Measurements from ENCODE around the gene RDH8.
"Not testable (repeated sequence)": the region's sequence is repeated elsewhere in the genome, so short reads cannot be mapped to it uniquely, and the experiment has no call there.

The RDH8 gene

GRCh38 chr19:10006335-10006708, 7.0 kb upstream of the RDH8 start:
- DNase-seq, result no peak

DNA sequence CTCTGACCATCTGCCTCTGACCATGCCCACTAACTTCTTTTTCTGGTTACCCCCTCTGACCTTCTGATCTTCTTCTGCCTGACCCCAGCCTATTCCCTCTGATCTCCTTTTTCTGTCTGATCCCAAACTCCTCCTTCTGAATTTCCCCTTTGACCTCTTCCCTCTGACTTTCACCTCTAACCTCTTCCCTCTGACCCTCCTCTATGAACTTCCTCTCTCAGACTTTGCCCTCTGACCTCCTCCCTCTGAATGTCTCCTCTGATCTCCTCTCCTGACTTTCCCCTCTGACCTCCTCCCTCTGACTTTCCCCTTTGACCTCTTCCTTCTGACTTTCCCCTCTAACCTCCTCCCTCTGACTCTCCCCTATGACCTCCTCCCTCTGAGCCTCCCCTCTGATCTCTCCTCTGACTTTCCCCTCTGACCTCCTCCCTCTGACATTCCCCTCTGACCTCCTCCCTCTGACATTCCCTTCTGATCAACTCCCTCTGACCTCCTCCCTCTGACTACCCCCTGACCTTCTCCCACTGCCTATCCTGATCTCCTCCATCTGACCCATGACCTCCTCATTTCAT, 6.4 kb upstream of the RDH8 start:
- DNase-seq, result no peak

GRCh38 chr19:10007371-10008183, 5.7 kb upstream of the RDH8 start:
- DNase-seq, result no peak

GRCh38 chr19:10008184-10008765, 5.0 kb upstream of the RDH8 start:
- DNase-seq, result no peak

GRCh38 chr19:10009714-10010224, 3.5 kb upstream of the RDH8 start:
- no peak for DNase-seq

- DNase-seq, result no peak
Measured at GRCh38 chr19:10010247-10010691, 3.0 kb upstream of the RDH8 start, which contains the start of gene COL5A3. TSS of gene COL5A3 (minus strand) at chr19:10010504. CDS start at chr19:10010385, 119 bp downstream.

GRCh38 chr19:10010939-10011338, 2.3 kb upstream of the RDH8 start:
- no peak for DNase-seq

DNA sequence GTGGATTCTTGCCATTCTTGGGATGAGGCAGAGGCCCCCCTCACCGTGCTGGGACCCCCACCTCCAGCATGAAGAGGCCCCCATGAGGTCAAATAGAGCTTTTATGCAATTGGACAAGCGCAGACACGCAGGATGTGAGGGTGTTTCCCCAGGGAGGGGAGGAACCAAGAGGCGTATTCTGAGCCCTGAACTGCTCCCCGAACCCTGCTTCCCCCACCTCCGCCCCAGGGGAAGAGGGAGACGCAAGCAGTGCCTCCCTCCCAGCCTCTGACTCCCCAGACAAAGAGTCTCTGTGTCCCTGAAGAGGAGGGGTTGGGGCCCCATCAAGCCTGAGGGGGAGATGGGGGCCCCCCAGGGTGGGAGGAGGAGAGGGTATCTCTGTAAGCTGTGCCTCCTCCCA, 1.3 kb upstream of the RDH8 start:
- DNase-seq, result no peak

DNA sequence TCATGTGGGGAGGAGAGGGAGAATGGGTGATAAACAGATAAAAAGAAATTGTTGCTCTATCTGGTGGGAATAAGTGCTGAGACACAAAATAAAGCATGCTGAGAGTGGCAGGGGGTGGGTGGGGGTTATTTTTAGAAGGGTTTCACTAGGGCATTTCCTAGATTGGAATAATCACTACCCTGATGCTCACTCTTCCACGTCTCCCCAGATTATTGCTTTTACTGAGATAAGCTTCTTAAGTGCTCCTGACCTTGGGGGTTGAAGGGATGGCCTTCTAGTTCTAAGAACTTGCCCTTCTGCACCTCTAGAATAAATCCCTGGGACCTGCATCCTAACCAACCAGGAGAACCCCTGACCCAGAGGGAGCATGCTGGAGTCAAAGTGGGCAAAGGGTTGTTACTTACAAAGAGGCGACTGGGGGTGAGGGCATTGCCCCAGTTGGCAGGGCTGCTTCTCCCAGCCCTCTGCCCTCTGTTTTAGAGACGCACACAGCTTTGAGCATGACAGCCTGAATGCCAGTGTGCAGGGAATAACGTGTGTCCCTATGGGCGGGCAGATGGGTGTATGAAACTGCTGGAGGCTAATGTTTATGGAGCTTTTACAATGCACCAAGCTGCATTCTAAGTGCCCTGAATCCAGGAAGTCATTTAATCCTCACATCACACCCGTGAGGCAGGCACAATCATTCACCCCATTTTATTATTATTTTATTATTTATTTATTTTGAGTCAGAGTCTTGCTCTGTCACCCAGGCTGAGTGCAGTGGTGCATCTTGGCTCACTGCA, 743 bp downstream of the RDH8 start:
- no peak for DNase-seq

GRCh38 chr19:10018263-10018662, 5.0 kb downstream of the RDH8 start:
- no peak for DNase-seq

DNA sequence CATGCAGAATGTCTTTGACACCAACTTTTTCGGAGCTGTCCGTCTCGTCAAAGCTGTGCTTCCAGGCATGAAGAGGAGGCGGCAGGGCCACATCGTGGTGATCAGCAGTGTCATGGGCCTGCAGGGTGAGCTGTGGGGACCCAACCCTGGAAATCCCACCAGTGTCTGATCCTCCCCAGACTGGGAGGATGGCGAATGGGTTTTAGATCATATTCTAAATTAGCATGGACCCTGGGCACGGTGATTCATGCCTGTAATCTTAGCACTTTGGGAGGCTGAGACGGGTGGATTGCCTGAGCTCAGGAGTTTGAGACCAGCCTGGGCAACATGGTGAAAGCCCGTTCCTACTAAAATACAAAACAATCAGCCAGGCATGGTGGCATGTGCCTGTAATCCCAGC, 5.5 kb downstream of the RDH8 start:
- DNase-seq, result no peak

DNA sequence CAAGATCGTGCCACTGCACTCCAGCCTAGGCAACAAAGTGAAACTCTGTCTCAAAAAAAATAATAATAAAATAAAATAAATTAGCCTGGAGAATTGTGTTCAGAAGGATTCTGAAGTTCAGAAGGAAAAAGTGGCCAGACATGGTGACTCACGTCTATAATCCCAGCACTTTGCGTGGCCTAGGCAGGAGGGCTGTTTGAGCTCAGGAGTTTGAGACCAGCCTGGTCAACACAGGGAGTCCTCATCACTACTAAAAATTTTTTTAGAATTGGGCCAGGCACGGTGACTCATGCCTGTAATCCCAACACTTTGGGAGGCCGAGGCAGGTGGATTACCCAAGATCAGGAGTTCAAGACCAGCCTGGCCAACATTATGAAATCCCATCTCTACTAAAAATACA, 6.0 kb downstream of the RDH8 start:
- DNase-seq, result no peak

GRCh38 chr19:10020851-10021250, 7.6 kb downstream of the RDH8 start:
- no peak for DNase-seq

DNA sequence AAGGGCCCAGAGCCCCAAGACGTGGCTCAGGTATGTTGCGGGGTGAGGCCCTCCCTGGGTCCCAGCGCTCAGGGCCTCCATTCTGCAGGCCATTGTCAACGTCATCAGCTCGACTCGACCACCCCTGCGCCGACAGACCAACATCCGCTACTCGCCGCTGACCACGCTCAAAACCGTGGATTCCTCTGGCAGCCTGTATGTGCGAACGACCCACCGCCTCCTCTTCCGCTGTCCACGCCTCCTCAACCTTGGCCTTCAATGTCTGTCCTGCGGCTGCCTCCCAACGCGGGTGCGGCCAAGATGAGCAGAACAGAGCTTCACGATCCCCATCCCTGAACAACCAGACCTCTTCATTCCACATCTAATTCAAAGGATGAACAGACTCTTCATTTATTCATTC, 8.2 kb downstream of the RDH8 start:
- DNase-seq, result no peak

DNA sequence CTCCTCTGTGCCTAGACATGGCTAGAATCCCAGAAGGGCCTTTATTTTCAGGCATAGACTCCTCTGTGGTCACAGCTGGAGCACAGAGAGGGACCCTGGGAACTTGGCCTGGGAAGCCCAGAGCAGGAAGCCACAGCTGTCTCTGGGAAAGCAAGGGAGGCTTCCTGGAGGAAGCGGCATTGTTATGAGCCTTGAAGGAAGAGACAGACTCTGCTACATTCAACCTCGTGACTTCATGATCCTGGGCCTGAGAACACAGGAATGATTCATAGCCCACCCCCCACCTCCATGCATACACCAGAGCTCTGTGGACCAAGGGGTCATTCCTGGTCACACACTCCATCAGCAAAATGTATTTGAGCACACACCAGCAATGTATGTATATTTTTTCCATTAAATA, 8.6 kb downstream of the RDH8 start:
- DNase-seq, result no peak

DNA sequence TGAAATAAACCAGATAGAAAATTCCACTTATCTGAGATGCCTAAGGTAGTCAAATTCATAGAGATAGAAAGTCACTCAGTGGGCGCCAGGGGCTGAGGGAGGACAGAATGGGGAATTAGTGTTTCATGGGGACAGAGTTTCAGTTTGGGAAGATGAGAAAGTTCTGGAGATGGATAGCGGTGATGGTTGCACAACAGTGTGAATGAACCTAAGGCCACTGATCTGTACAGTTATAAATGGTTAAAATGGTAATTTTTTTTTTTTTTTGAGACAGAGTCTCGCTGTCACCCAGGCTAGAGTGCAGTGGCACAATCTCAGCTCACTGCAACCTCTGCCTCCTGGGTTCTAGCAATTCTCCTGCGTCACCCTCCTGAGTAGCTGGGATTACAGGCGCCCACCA, 9.8 kb downstream of the RDH8 start:
- not testable (repeated sequence) for DNase-seq

DNA sequence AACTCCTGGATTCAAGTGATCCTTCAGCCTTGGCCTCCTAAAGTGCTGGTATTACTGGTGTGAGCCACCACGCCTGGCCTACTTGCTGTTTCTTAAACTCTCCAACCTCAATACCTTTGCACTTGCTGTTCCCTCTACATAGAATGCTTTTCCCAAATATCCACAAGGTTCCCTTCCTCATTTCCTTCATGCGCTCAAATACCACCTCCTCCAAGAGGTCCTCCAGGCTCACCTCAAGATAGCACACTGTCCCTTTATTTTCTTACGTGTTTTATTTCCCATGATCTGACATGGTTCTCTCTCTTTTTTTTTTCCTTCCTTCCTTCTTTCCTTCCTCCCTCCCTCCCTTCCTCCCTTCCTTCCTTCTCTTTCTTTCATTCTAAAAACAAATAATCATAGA, 13.5 kb downstream of the RDH8 start:
- DNase-seq, result no peak

DNA sequence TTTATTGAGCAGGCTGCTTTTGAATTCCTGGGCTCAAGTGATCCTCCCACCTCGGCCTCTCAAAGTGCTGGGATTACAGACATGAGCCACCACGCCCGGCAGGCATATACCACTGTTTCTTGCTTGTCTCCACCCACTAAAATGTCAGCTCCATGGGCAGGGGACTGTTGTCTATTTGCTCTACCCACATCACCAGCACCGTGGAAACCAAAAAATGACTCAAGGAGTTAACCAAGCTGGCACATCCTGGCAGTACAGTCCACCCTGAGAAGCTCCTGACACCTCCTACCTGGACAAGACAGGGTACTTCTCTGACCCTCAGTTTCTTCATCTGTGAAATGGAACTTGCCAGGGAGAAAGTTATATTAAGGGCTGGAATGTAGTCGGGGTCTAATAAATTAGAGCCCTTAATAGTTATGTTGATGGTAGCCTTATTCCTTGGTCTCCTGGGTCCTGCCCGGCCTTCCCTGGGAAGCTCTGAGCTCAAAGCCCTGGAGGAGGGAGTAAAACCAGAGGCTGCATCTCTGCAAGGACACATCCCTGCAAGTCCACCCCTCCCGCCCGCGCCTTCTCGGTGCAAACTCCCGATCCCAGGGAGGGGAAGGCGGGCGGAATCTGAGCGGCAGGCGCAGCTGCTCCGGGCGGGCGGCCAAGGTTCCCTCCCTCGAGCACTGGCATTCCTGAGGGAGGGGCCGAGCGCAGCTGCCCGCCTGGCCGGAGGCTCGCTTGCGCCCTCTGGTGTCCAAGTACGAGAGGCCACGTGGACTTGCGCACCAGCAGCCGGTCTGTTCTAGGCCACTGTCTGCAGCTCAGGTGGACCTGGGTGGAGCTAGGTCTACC, 14.1 kb downstream of the RDH8 start:
- peak; percentile 96 for DNase-seq

- DNase-seq, result no peak
Measured at GRCh38 chr19:10033614-10034013, 20.3 kb downstream of the RDH8 start.

DNA sequence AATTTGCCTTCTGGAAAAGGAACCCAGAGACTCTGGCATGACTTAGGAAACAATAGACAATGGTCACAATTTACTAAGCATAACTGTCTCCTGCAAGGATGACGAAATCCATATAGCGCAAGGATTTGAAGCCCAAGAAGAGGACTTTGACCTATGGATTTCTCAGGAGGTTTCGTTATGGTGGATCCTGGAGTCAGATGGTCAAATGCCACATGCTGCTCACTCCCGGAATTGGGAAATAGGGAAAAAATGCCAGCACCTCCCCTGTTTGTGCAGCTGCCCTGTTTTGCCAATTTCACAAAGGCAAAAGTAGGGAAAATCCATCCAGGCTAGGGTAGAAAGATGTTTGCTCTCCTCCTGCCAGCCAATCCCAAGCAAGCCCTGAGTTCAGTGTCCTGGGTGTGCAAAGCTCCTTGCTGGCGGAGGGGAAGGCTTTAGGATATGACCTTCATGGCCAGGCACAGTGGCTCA, 23.4 kb downstream of the RDH8 start:
- no peak for DNase-seq

DNA sequence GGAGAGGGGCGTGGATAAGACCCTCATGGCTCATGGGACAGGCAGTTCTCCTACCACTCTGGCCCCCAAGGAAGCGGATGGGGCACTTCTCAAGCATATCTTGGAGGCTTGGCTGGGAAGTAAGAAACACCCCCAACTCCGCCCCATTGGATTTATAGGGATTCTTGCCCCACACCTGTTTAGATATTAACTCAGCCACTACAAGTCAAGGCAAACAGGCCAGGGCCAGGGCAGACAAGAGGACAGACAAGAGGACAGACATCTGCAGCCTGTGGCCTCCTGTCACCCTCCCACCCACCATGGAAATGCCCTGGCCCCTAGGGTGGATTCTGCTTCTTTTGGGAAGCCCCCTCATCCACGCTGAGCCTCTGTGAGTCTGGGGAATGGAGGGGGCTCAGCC, 24.1 kb downstream of the RDH8 start:
- no peak for DNase-seq

GRCh38 chr19:10037809-10038208, 24.5 kb downstream of the RDH8 start:
- no peak for DNase-seq
